Small intestine (tissue), 7 donors: ENCODE data around the gene PIP5K1B. TPM values are rescaled to one million over a fixed set of nuclear protein-coding genes. Genes with fewer than 3 reads are reported as not detected.

ENCODE experiments used
- DNase-seq, 2 donors: peaks; one replicate each; pipeline versions ENCODE4 v3.0.0 to v3.0.0-alpha.2; 2013
- FAIRE-seq: peaks from 2 replicates; lab custom pipeline; 2012; peaks lifted over from hg19 to GRCh38; lab: Jason Lieb, UNC
- H3K27ac ChIP-seq, 3 donors: one replicate each; pipeline ENCODE4 v1.5.1; 2013; ENCODE audit warnings: low read length in 2 of 3, mild to moderate bottlenecking in 2 of 3, control low read depth in 1 of 3, inconsistent platforms in 1 of 3, low read depth in 1 of 3, moderate library complexity in 1 of 3
- H3K27me3 ChIP-seq, 3 donors: one replicate each; pipeline ENCODE4 v1.6.1; 2013; ENCODE audit warnings: low read length in 3 of 3, inconsistent platforms in 1 of 3; ENCODE audit not compliant: control insufficient read depth in 3 of 3, insufficient read depth in 3 of 3
- H3K36me3 ChIP-seq, 3 donors: one replicate each; pipeline ENCODE4 v1.6.1; 2013; ENCODE audit warnings: low read length in 3 of 3, inconsistent platforms in 1 of 3, low read depth in 1 of 3, mild to moderate bottlenecking in 1 of 3, moderate library complexity in 1 of 3; ENCODE audit not compliant: control insufficient read depth in 3 of 3, insufficient read depth in 2 of 3
- H3K4me1 ChIP-seq, 3 donors: one replicate each; pipeline ENCODE4 v1.6.1; 2013; ENCODE audit warnings: low read length in 2 of 3, inconsistent platforms in 1 of 3, low read depth in 1 of 3, mild to moderate bottlenecking in 1 of 3, moderate library complexity in 1 of 3; ENCODE audit not compliant: control insufficient read depth in 3 of 3, insufficient read depth in 2 of 3
- H3K4me3 ChIP-seq, 3 donors: one replicate each; pipeline ENCODE4 v1.5.1; 2013; ENCODE audit warnings: low read length in 3 of 3, control low read depth in 1 of 3, inconsistent platforms in 1 of 3, low read depth in 1 of 3, mild to moderate bottlenecking in 1 of 3, moderate library complexity in 1 of 3
- H3K9me3 ChIP-seq, 2 donors: one replicate each; pipeline ENCODE4 v1.6.1; 2013; ENCODE audit warnings: low read depth in 1 of 2, low read length in 1 of 2; ENCODE audit not compliant: control insufficient read depth in 2 of 2, insufficient read depth in 1 of 2
- WGBS, 3 donors: extraction: QIAGEN DNeasy Blood & Tissue Kit; methylation state at CpG; one replicate each; pipeline ENCODE4 v1.1.7; 2013; 5-methylcytosine and 5-hydroxymethylcytosine counted together
- polyA plus RNA-seq, 4 donors: library from polyadenylated mRNA; stranded (reverse) in 3 of 4; unstranded in 1 of 4; fragments of 200-250 nt in 3 of 4; fragments of 120-200 nt in 1 of 4; gene quantifications; one replicate each; pipeline versions ENCODE4 v1.2.1 to v1.2.3, GENCODE V29; 2013
- donor health status: healthy with polysubstance abuse.
- donor health status: control.
- donor health status: control.
- donor health status: Bipolar disorder and iron deficiency.
- donor health status: healthy.

Gene PIP5K1B
- polyA plus RNA-seq, 4 donors = 28.8 to 58.0 (median 49.7) TPM

GRCh38 chr9:68746525-68746924, 41.5 kb downstream of the PIP5K1B start:
- no peaks in the 10 kb centered on the region for H3K27me3 ChIP-seq
- no peak for FAIRE-seq
- H3K36me3 ChIP-seq = peaks cover 0 to 41% (median 0%) of the 10 kb centered on the region in 3 donors
- H3K9me3 ChIP-seq = no peaks in the 10 kb centered on the region
- DNase-seq = peak in 1 of 2 donors; percentile 20
- H3K4me1 ChIP-seq = peaks cover 3 to 72% (median 10%) of the 10 kb centered on the region in 3 donors
- peak overlapping the region; percentile 37 to 89 (median 69) for H3K27ac ChIP-seq
- no peak overlapping the region for H3K4me3 ChIP-seq
- 17 to 66% (median 36%) methylated on average over 2 of the region's 2 CpGs for WGBS, 3 donors

GRCh38 chr9:68747043-68747533, 42.0 kb downstream of the PIP5K1B start:
- FAIRE-seq (no peak), DNase-seq (peak; percentile 72)
- Histone ChIP-seq H3K4me3 (no peak overlapping the region), H3K27ac (peak overlapping the region; percentile 37 to 89 (median 69)), H3K27me3 (no peaks in the 10 kb centered on the region), H3K9me3 (no peaks in the 10 kb centered on the region), H3K36me3 (peaks cover 0 to 41% (median 0%) of the 10 kb centered on the region in 3 donors), H3K4me1 (peaks cover 1 to 67% (median 8%) of the 10 kb centered on the region in 3 donors)
- WGBS, 3 donors = 21 to 45% (median 39%) methylated on average over 9 of the region's 9 CpGs

DNA sequence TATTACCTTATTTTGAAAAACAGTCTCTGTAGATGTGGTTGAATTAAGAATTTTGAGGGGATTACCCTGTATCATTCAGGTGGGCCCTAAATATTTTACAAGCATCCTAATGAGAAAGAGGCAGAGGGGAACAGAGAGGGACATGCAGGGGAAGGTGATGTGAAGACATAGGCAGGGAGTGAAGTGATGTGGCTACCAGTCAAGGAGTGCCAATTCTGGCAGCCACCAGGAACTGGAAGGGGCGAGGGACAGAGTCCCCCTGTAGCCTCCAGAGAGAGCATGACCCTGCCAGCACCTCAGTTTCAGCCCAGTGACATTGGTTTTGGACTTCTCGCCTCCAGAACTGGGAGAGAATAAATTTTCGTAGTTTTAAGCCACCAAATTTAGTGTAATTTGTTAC, 44.1 kb downstream of the PIP5K1B start:
- Histone ChIP-seq H3K9me3 (no peaks in the 10 kb centered on the region), H3K27me3 (no peaks in the 10 kb centered on the region), H3K36me3 (peaks cover 0 to 26% (median 0%) of the 10 kb centered on the region in 3 donors), H3K4me1 (peaks cover 1 to 51% (median 8%) of the 10 kb centered on the region in 3 donors), H3K27ac (peak overlapping the region in 2 of 3 donors; percentile 33 to 82), H3K4me3 (no peak overlapping the region)
- DNase-seq (no peak), FAIRE-seq (no peak)
- 75 to 87% (median 80%) methylated on average over 3 of the region's 3 CpGs for WGBS, 3 donors

GRCh38 chr9:68749579-68750159, 44.6 kb downstream of the PIP5K1B start:
- FAIRE-seq (no peak), DNase-seq (peak in 1 of 2 donors; percentile 60)
- Histone ChIP-seq H3K4me1 (peaks cover 1 to 46% (median 8%) of the 10 kb centered on the region in 3 donors), H3K27me3 (no peaks in the 10 kb centered on the region), H3K27ac (peak overlapping the region in 1 of 3 donors; percentile 82), H3K4me3 (no peak overlapping the region), H3K36me3 (peaks cover 0 to 22% (median 0%) of the 10 kb centered on the region in 3 donors), H3K9me3 (no peaks in the 10 kb centered on the region)
- 68 to 74% (median 71%) methylated on average over 3 of the region's 3 CpGs for WGBS, 3 donors

GRCh38 chr9:68750255-68750654, 45.2 kb downstream of the PIP5K1B start:
- Histone ChIP-seq H3K27ac (peak overlapping the region in 1 of 3 donors; percentile 82), H3K4me1 (peaks cover 1 to 41% (median 8%) of the 10 kb centered on the region in 3 donors), H3K27me3 (no peaks in the 10 kb centered on the region), H3K9me3 (no peaks in the 10 kb centered on the region), H3K4me3 (no peak overlapping the region), H3K36me3 (peaks cover 0 to 17% (median 0%) of the 10 kb centered on the region in 3 donors)
- WGBS, 3 donors = 59 to 87% (median 76%) methylated on average over 6 of the region's 6 CpGs
- DNase-seq = no peak
- no peak for FAIRE-seq

DNA sequence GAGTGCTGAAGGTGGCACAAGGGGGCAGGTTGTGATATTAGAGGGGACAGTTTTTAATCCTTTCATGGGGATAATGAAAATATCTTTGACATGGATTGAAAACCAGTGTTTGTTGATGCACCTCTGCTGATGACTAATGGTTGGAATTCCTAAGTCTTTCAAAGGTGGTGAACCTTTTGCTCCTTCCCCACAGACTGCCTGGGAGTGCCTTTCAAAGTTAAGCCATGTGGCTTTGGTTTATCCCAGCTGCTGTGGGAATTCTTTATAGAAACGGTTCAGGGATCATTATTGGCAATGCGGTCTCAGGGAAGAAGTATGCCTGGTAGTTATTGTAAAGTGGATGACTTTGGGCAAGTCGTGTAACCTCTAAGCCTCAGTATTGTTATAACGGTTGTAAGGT, 45.7 kb downstream of the PIP5K1B start:
- WGBS, 3 donors = 58 to 70% (median 64%) methylated on average over 4 of the region's 4 CpGs
- H3K4me3 ChIP-seq = no peak overlapping the region
- FAIRE-seq (no peak), DNase-seq (peak in 1 of 2 donors; percentile 30)
- H3K27ac ChIP-seq = peak overlapping the region in 1 of 3 donors; percentile 82
- H3K4me1 ChIP-seq = peaks cover 1 to 38% (median 8%) of the 10 kb centered on the region in 3 donors
- H3K36me3 ChIP-seq = peaks cover 0 to 13% (median 0%) of the 10 kb centered on the region in 3 donors
- H3K9me3 ChIP-seq = no peaks in the 10 kb centered on the region
- no peaks in the 10 kb centered on the region for H3K27me3 ChIP-seq

- FAIRE-seq = no peak
- H3K36me3 ChIP-seq = peaks cover 0 to 11% (median 0%) of the 10 kb centered on the region in 3 donors
These were observed 46.5 kb downstream of the PIP5K1B start for GRCh38 chr9:68751556-68751955.

GRCh38 chr9:68755051-68755450, 50.0 kb downstream of the PIP5K1B start:
- no peak for FAIRE-seq
- H3K27ac ChIP-seq = no peak overlapping the region
- peaks cover 0 to 2% (median 0%) of the 10 kb centered on the region in 3 donors for H3K36me3 ChIP-seq
- peaks cover 0 to 5% (median 3%) of the 10 kb centered on the region in 3 donors for H3K4me1 ChIP-seq
- no peaks in the 10 kb centered on the region for H3K27me3 ChIP-seq
- H3K9me3 ChIP-seq = peaks cover 0 to 2% of the 10 kb centered on the region in 2 donors
- 17 to 33% (median 17%) methylated on average over 1 of the region's 1 CpG for WGBS, 3 donors
- DNase-seq = no peak
- no peak overlapping the region for H3K4me3 ChIP-seq

More at GRCh38 chr9:68751556-68751955, 46.5 kb downstream of the PIP5K1B start:
- Histone ChIP-seq H3K4me1 (peaks cover 1 to 33% (median 8%) of the 10 kb centered on the region in 3 donors), H3K9me3 (no peaks in the 10 kb centered on the region), H3K4me3 (no peak overlapping the region), H3K27ac (peak overlapping the region in 1 of 3 donors; percentile 82), H3K27me3 (no peaks in the 10 kb centered on the region)
- no peak for DNase-seq
